SU-DHL-6 (cell line): Measurements from ENCODE around the gene ISM2.

Experiments used
- CTCF ChIP-seq: fragments of 200-600 bp; sonication (generic); IDR thresholded peaks from one replicate; pipeline ENCODE4 v1.5.1; 2017; ENCODE audit warnings: antibody characterized with exemption, mild to moderate bottlenecking, low read length, moderate library complexity; ENCODE audit not compliant: insufficient read depth, poor library complexity, severe bottlenecking
- EZH2phosphoT487 ChIP-seq: fragments of 200-600 bp; sonication (generic), shearing (Covaris generic); conservative IDR thresholded peaks from 2 replicates; pipeline ENCODE4 v1.6.1; 2018; ENCODE audit warnings: mild to moderate bottlenecking, antibody characterized with exemption, low read length, moderate library complexity, mixed read lengths

GRCh38 chr14:77485256-77485655, 13.4 kb downstream of the ISM2 start:
- TF ChIP-seq CTCF (no peak), EZH2phosphoT487 (no peak)
